HepG2 (cell line): ENCODE data around the gene HYI. TPM values are rescaled to one million over a fixed set of nuclear protein-coding genes. Genes with fewer than 3 reads are reported as not detected.

ENCODE experiments used
- BORCS8-MEF2B ChIP-seq: sonication (generic); formaldehyde crosslinking; IDR thresholded peaks from 2 replicates; pipeline ENCODE4 v1.8.0; 2022; ENCODE audit warnings: mild to moderate bottlenecking, missing genetic modification reagents
- CC2D1A ChIP-seq: sonication (generic); formaldehyde crosslinking; IDR thresholded peaks from 2 replicates; pipeline ENCODE4 v1.8.1; 2023; ENCODE audit warnings: mild to moderate bottlenecking, missing genetic modification reagents
- CREB1 ChIP-seq, 2 experiments: fragments of 450-650 bp in 1 of 2; IDR thresholded peaks; 2 replicates each; pipeline ENCODE4 v1.6.1; 2016 to 2017; ENCODE audit warnings: control low read depth in 1 of 2, mild to moderate bottlenecking in 1 of 2, missing compliant biosample characterization in 1 of 2, missing genetic modification characterization in 1 of 2
- GABPA ChIP-seq, 2 experiments: IDR thresholded peaks; 2 replicates each; pipeline ENCODE4 v1.6.1; 2011 to 2016; ENCODE audit warnings: low read depth in 2 of 2, low read length in 1 of 2, missing biosample characterization in 1 of 2, missing genetic modification characterization in 1 of 2
- GZF1 ChIP-seq: sonication (generic); formaldehyde crosslinking; IDR thresholded peaks from 2 replicates; pipeline ENCODE4 v1.5.1; 2020; ENCODE audit warnings: mild to moderate bottlenecking, missing genetic modification reagents
- MAFG ChIP-seq: sonication (generic); formaldehyde crosslinking; IDR thresholded peaks from 2 replicates; pipeline ENCODE4 v1.5.1; 2020; ENCODE audit warnings: mild to moderate bottlenecking, missing genetic modification reagents
- NCOA1 ChIP-seq: sonication (generic); formaldehyde crosslinking; IDR thresholded peaks from 2 replicates; pipeline ENCODE4 v1.9.0; 2021; ENCODE audit warnings: missing genetic modification reagents
- NFYC ChIP-seq: IDR thresholded peaks from 2 replicates; pipeline ENCODE4 v1.6.1; 2016; ENCODE audit warnings: missing genetic modification reagents, missing compliant biosample characterization
- NONO ChIP-seq, 2 experiments: fragments of 450-650 bp in 1 of 2; sonication (generic) in 1 of 2; formaldehyde crosslinking in 1 of 2; IDR thresholded peaks in 1 of 2; conservative IDR thresholded peaks in 1 of 2; 2 replicates each; pipeline versions ENCODE4 v1.6.1 to v1.8.0; 2017 to 2022; ENCODE audit warnings: mild to moderate bottlenecking in 1 of 2, missing genetic modification reagents in 1 of 2, moderate library complexity in 1 of 2
- NR2F6 ChIP-seq, 2 experiments: IDR thresholded peaks; 2 replicates each; pipeline ENCODE4 v1.6.1; 2016; ENCODE audit warnings: antibody characterized with exemption in 1 of 2, mild to moderate bottlenecking in 1 of 2
- PAWR ChIP-seq: sonication (generic); formaldehyde crosslinking; IDR thresholded peaks from 2 replicates; pipeline ENCODE4 v1.4.0; 2020; ENCODE audit warnings: missing genetic modification reagents, mild to moderate bottlenecking, borderline replicate concordance
- RAD51 ChIP-seq: fragments of 450-650 bp; IDR thresholded peaks from 2 replicates; pipeline ENCODE4 v1.6.1; 2016; ENCODE audit warnings: borderline replicate concordance
- RARA ChIP-seq: IDR thresholded peaks from 2 replicates; pipeline ENCODE4 v1.6.1; 2016; ENCODE audit warnings: missing genetic modification reagents, missing compliant biosample characterization
- SATB2 ChIP-seq: sonication (generic); formaldehyde crosslinking; IDR thresholded peaks from 2 replicates; pipeline ENCODE4 v1.5.0; 2020; ENCODE audit warnings: missing genetic modification reagents
- SOX5 ChIP-seq: IDR thresholded peaks from 2 replicates; pipeline ENCODE4 v1.6.1; 2016; ENCODE audit warnings: borderline replicate concordance
- SOX6 ChIP-seq, 2 experiments: fragments of 450-650 bp in 1 of 2; sonication (generic) in 1 of 2; formaldehyde crosslinking in 1 of 2; IDR thresholded peaks; 2 replicates each; pipeline versions ENCODE4 v1.4.0 to v1.6.1; 2017 to 2020; ENCODE audit warnings: antibody characterized with exemption in 1 of 2, mild to moderate bottlenecking in 1 of 2, missing genetic modification reagents in 1 of 2
- TSC22D2 ChIP-seq: sonication (generic); formaldehyde crosslinking; IDR thresholded peaks from 2 replicates; pipeline ENCODE4 v1.5.1; 2020; ENCODE audit warnings: missing genetic modification reagents, mild to moderate bottlenecking, borderline replicate concordance
- U2AF1 ChIP-seq: fragments of 200-400 bp; formaldehyde crosslinking; optimal IDR thresholded peaks from 2 replicates; pipeline ENCODE3; 2017; ENCODE audit warnings: mild to moderate bottlenecking, low read depth, low read length
- YEATS2 ChIP-seq: sonication (generic); formaldehyde crosslinking; IDR thresholded peaks from 2 replicates; pipeline ENCODE4 v1.4.0; 2020; ENCODE audit warnings: missing genetic modification reagents, borderline replicate concordance
- ZC3H4 ChIP-seq: sonication (generic); formaldehyde crosslinking; IDR thresholded peaks from 2 replicates; pipeline ENCODE4 v1.4.0; 2020; ENCODE audit warnings: missing genetic modification reagents, borderline replicate concordance
- ZFP36L1 ChIP-seq: sonication (generic); formaldehyde crosslinking; IDR thresholded peaks from 2 replicates; pipeline ENCODE4 v1.8.0; 2022; ENCODE audit warnings: mild to moderate bottlenecking, missing genetic modification reagents, moderate library complexity
- ZFX ChIP-seq: sonication (generic); formaldehyde crosslinking; IDR thresholded peaks from 2 replicates; pipeline ENCODE4 v1.4.0; 2020; ENCODE audit warnings: mild to moderate bottlenecking, low read depth, missing genetic modification reagents, moderate library complexity
- ZNF264 ChIP-seq: sonication (generic); formaldehyde crosslinking; IDR thresholded peaks from 2 replicates; pipeline ENCODE4 v1.4.0; 2020; ENCODE audit warnings: missing genetic modification reagents
- ZNF329 ChIP-seq: sonication (generic); formaldehyde crosslinking; IDR thresholded peaks from 2 replicates; pipeline ENCODE4 v1.9.0; 2021; ENCODE audit warnings: low read depth, mild to moderate bottlenecking, missing genetic modification reagents
- ZNF460 ChIP-seq: sonication (generic); formaldehyde crosslinking; IDR thresholded peaks from 2 replicates; pipeline ENCODE4 v1.5.1; 2020; ENCODE audit warnings: missing genetic modification reagents, mild to moderate bottlenecking, borderline replicate concordance
- ZNF766 ChIP-seq: sonication (generic); formaldehyde crosslinking; IDR thresholded peaks from 2 replicates; pipeline ENCODE4 v1.5.0; 2020; ENCODE audit warnings: missing genetic modification reagents, borderline replicate concordance
- ZNF850 ChIP-seq: sonication (generic); formaldehyde crosslinking; conservative IDR thresholded peaks from 2 replicates; pipeline ENCODE4 v1.9.0; 2021; ENCODE audit warnings: mild to moderate bottlenecking, missing genetic modification reagents
- ZSCAN31 ChIP-seq: sonication (generic); formaldehyde crosslinking; IDR thresholded peaks from 2 replicates; pipeline ENCODE4 v1.5.0; 2020; ENCODE audit warnings: low read depth, mild to moderate bottlenecking, missing genetic modification reagents
- polyA plus RNA-seq, 8 experiments: library from polyadenylated mRNA; depleted of rRNA in 3 of 8; stranded (reverse) in 7 of 8; unstranded in 1 of 8; fragments of >200 nt; fragmentation: Illumina TruSeq in 4 of 8; extraction: Trizol in 4 of 8; gene quantifications; 2 replicates each; pipeline versions ENCODE4 v1.2.1 to v1.2.3, GENCODE V29; 2011 to 2016; ENCODE audit warnings: low read depth in 4 of 8, missing spikeins in 1 of 8, mixed read lengths in 1 of 8; ENCODE audit not compliant: insufficient read depth in 1 of 8
- total RNA-seq, 5 experiments: library from RNA; depleted of rRNA; stranded (reverse); fragments of >200 nt; fragmentation: Illumina TruSeq; extraction: Trizol; gene quantifications; 2 replicates each; pipeline ENCODE4 v1.2.3, GENCODE V29; 2016; ENCODE audit warnings: low read depth in 1 of 5
- TF ChIP-seq, protein P1 (sequence below): sonication (generic); formaldehyde crosslinking; IDR thresholded peaks from 2 replicates; pipeline ENCODE4 v1.4.0; 2020; ENCODE audit warnings: missing genetic modification reagents
- TF ChIP-seq, protein P2 (sequence below): sonication (generic); formaldehyde crosslinking; IDR thresholded peaks from 2 replicates; pipeline ENCODE4 v1.8.1; 2023; ENCODE audit warnings: mild to moderate bottlenecking, missing genetic modification reagents, borderline replicate concordance

Gene HYI
- total and polyA plus RNA-seq, 2 of the 13 experiments (the other 11 are each of a cell fraction or from before 2014, with no cell fraction given), result not detected

DNA sequence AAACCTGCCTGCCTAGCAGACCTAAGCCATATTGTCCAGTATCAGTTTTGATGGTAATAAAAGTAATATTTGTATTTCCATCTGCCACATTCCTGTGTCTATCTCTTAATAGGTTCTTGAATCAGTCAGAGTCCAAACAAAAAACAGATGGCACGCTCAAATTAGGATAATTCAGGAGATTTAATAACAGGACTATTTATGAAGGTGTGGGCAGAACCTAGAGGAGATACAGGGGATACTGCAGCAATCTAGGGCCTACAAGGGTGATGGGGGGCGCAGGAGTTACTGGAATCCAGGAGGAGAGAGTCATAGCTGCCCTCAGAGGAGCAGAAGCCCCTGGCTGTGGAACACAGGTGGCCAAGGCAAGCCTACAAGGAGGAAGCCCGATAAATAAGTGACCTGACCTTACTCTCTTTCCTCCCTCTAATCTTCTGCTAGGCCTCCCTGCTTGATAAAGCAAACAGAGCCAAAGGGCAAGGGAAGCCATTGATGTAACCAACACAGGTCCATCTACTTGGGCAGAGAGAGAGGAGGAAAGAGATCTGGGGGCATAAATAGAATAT lies 11.9 kb upstream of the HYI start (continued):
- TF ChIP-seq, protein P1, sequence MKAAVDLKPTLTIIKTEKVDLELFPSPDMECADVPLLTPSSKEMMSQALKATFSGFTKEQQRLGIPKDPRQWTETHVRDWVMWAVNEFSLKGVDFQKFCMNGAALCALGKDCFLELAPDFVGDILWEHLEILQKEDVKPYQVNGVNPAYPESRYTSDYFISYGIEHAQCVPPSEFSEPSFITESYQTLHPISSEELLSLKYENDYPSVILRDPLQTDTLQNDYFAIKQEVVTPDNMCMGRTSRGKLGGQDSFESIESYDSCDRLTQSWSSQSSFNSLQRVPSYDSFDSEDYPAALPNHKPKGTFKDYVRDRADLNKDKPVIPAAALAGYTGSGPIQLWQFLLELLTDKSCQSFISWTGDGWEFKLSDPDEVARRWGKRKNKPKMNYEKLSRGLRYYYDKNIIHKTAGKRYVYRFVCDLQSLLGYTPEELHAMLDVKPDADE, result no peak
- TF ChIP-seq MAFG (CRISPR knock-in tag), result no peak
- TF ChIP-seq ZFX (CRISPR knock-in tag), result peak; percentile 56
- no peak for TF ChIP-seq NONO (IDR thresholded peaks at IDR 0.05)
- TF ChIP-seq NONO (CRISPR knock-in tag; conservative IDR thresholded peaks at IDR 0.05), result no peak
- TF ChIP-seq NCOA1 (CRISPR knock-in tag), result no peak
- no peak for TF ChIP-seq BORCS8-MEF2B (CRISPR knock-in tag)
- no peak for TF ChIP-seq RAD51
- TF ChIP-seq NR2F6 (IDR thresholded peaks at IDR 0.05), result peak; percentile 71
- TF ChIP-seq NR2F6 (CRISPR knock-in tag; IDR thresholded peaks at IDR 0.05), result peak; percentile 80; the same call in 1 of the 2 replicates
- no peak for TF ChIP-seq SOX5 (CRISPR knock-in tag)
- no peak for TF ChIP-seq PAWR (CRISPR knock-in tag)
- no peak for TF ChIP-seq ZSCAN31 (CRISPR knock-in tag)
- no peak for TF ChIP-seq CC2D1A (CRISPR knock-in tag)
- TF ChIP-seq ZNF264, result no peak
- no peak for TF ChIP-seq YEATS2 (CRISPR knock-in tag)
- TF ChIP-seq ZNF766, result no peak
- no peak for TF ChIP-seq GZF1 (CRISPR knock-in tag)
- TF ChIP-seq CREB1 (IDR thresholded peaks at IDR 0.05), result no peak
- TF ChIP-seq CREB1 (CRISPR knock-in tag; IDR thresholded peaks at IDR 0.05), result peak; percentile 56; the same call in 1 of the 2 replicates
- TF ChIP-seq RARA (CRISPR knock-in tag), result peak; percentile 68; the same call in 1 of the 2 replicates
- no peak for TF ChIP-seq GABPA (IDR thresholded peaks at IDR 0.05; ENCODE audit: low read depth, low read length)
- 0 out of 2 replicates have a peak, but pooled peaks have one; percentile 13 for TF ChIP-seq GABPA (CRISPR knock-in tag; IDR thresholded peaks at IDR 0.05; ENCODE audit: low read depth)
- no peak for TF ChIP-seq SATB2 (CRISPR knock-in tag)
- TF ChIP-seq U2AF1, result no peak
- TF ChIP-seq ZC3H4, result no peak
- TF ChIP-seq, protein P2, sequence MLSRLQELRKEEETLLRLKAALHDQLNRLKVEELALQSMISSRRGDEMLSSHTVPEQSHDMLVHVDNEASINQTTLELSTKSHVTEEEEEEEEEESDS (CRISPR knock-in tag), result no peak
- TF ChIP-seq TSC22D2, result no peak
- TF ChIP-seq NFYC (CRISPR knock-in tag), result no peak
- TF ChIP-seq ZNF460 (CRISPR knock-in tag), result no peak
- no peak for TF ChIP-seq ZNF850
- no peak for TF ChIP-seq ZFP36L1
- TF ChIP-seq SOX6 (IDR thresholded peaks at IDR 0.05), result no peak
- peak; percentile 32; the same call in 1 of the 2 replicates for TF ChIP-seq SOX6 (CRISPR knock-in tag; IDR thresholded peaks at IDR 0.05)
- no peak for TF ChIP-seq ZNF329 (CRISPR knock-in tag)
